ENCODE measurements around the gene ZNF521.
"Not testable (repeated sequence)": the region's sequence is repeated elsewhere in the genome, so short reads cannot be mapped to it uniquely, and the experiment has no call there.

Gene ZNF521

DNA sequence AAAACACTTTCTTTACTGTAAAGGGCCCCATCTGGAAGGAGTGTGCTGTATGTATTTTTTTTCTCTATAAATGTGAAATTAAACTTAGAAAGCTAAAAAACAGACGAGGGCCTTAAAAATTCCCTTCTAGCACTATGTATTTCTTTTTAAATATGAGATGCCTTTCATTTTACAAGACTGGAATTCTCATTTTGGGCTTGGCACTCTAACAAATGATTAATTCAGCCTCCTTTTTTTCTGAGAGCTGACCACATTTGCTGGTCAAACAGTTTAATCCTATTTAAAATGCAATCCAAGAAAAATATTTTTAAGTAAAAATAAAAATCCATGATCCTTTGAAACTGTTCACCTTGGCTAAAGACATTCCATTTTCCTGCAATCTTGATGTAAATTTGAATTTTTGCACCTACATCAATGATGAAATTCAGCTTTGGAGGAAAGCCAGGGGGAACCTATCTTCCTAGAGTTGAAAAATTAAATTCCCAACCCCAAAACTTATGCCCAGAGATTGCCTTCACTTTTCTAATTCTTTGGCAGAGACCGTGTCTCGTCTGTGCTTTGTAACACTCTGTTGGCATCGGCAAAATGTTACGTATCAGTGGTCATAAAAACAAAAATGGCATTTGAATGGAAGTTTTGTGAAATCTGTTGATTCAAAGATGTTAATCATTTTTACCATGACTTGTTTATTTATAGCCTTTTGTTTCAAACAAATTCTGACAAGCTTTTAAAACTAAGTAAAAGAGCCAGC, 284.5 kb downstream of the ZNF521 start:
- no peak for FAIRE-seq

DNA sequence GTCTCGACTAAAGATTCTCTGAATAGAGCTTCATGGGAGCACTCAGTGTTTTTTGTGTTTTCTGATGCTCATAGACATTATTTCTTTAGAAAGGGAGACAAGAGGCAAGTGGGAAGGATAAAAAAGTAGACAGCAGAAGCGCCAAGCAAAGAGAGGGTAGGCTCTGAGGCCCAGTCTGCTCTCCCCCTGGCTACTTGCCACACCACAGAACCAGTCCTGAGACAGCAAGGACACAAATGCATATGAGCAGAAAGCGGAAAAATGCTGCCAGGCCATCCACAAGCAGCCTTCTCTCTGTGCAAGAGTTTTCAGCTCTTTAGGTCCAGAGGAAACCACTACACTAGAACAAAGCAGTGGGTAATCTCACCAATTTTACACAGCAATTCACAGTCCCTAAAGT, 285.4 kb downstream of the ZNF521 start:
- FAIRE-seq = no peak

DNA sequence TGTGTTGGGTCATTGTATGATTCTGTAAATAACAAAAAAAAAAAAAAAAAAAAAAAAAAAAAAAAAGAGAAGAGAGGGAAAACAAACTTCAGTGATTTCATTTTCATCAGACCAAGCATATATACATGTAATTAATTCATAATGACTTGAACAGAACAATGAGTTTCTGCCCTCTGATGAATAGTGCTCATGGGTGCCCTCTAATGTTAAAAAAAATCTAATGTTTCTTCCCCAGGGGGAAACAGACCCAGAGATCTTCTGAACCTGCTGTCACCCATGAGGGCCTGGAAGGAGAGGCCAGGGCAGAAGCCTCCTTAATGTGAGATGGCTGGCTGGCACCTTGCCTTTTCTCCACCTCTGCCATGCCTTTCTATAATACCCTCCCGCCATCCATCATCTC, 289.2 kb downstream of the ZNF521 start:
- FAIRE-seq = peak; percentile 40

DNA sequence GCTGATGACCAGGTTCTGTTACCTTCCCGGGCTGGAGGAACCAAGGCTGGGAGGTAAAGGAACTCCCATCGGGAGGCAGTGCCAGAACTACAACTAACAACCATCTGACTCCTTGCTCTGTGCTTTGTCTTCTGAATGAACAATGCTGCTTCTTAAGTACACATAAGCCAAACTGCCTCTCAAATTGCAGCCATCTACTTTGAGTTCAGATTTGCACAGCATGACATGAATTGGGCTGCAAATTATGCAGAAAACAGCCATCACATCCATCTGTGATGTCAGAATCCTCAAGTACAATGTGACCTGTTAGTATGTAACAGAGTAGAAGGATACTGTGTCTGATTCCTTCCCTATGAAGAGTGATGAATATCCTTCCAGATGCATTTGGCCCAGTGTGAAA, 290.6 kb downstream of the ZNF521 start:
- FAIRE-seq = no peak

DNA sequence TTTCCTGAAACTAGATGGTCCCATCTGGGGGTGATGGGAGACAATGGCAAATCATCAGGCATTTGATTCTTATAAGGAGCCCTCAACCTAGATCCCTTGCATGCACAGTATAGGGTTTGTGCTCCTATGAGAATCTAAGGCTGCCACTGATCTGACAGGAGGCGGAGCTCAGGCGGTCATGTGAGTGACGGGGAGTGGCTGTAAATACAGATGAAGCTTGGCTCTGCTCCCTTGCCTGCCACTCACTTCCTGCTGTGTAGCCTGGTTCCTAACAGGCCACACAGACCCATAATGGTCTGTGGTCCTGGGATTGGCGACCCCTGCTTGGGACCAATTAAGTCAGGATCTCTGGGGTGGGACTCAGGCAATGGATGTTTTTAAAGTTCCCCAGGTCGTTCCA, 293.4 kb downstream of the ZNF521 start:
- no peak for FAIRE-seq

DNA sequence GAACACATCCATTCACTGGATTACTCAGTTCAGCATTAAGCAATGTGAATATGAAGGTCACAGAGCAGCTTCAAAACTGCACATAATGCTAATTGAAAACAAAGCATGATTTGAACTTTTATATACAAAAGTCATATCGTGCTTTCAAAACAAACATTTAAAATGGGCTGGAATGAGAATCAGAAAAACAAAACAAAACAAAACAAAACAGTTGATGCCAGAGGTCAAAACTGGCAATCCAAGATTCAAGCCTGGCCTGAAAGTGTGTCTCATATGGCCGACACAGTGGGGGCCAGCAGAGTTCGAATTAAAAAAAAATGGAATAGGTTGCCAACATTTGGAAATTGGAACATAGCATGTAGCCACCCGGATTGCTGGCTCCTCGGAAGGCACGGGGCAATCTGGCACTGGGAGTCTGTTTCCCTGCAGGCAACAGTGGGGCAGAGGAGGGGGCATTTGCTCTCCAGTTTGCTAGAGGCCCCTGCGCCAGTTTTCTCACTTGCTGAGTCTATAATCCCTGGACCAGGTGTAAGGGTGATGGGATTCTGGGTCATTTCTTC, 294.4 kb downstream of the ZNF521 start:
- no peak for FAIRE-seq

DNA sequence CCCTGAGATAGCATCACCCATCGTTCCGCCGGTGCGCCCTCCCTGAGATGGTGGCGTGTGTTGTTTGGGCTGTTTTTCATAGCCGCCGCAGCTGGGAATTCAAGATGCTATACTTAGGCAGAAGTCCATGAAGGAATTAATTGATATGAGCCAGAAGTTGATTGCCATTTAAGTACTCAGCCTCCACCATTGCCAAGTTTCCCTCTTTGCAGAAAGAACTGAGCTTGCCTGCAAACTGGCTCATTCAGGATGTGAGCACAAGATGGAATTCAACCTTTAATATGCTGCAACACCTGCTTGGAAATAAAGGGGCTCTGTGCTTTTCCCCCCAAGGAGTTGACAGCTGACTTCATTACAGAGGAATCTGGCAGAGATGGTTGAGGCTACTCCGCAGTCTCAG, 295.5 kb downstream of the ZNF521 start:
- FAIRE-seq = no peak

DNA sequence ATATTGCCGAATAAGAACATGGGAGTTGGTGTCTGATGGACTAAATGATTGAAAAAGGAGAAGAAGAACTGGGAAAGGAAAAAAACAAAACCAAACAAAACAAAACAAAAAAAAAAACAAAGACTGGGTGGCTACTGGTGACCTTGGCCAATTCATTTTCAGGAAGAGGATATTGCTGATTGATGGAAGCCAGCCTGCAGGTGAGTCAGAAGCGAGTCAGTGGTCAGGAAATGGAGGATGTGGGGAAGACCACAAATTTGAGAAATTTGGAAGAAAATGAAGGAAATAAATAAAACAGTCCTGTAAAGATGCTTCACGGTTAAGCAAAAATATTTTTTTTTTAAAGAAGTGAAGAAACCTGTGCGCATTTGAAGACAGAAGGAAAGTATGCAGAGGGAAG, 296.9 kb downstream of the ZNF521 start:
- no peak for FAIRE-seq

DNA sequence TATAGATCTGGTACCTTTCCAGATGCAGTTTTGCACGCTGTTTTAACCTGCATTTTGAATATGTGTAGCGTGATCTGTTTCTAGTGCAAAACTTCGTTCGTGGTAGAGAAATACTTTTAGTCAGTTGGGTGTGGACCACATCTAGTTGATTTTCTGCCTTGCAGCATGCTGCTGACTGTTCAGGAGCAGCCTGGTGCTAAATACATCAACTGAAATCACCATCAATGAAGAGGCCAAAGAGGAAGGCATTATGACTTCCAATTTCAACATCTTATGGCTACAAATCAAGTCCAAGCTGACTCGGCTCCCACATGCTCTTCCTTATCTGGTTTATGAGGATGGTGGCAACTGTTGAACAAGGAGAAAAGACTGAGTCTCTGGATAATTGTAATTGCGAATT, 298.5 kb downstream of the ZNF521 start:
- FAIRE-seq = no peak

DNA sequence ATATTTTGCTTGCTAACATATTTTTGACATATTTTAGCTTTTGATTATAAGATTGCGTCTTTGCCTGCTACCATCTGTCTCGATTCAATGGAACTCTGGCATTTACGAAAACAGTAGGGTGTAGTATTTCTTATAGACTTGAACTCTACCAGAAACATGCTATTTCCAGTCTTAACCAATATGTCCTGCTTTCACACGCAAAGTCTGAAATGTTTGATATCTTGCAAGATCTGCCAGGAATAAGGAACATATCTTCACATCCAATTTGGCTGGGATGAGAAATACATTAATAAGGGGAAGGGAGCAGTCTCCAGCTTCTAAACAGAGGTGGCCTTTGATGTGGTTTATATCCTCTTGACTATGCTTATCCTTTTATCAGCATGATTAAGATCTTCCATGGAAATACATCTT, 299.4 kb downstream of the ZNF521 start:
- no peak for FAIRE-seq

DNA sequence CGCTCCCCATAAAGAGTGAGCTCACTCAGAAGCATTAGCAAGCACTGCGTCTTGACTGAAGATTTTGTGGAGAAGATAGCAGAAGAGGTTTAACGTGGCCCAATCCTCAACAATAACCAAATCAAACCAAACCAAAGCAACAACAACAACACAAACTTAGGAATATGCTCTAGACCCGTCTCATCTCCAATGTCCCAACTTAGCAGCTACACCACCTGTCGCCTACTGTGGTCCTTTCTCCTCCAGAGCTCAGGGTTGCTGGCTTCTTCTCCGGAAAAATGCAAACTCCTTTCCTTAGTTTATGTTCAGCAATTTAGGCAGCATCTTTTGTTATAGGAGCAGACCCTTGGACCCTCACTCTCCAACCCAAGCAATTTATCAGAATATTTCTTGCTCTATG, 301.4 kb downstream of the ZNF521 start:
- FAIRE-seq = no peak

DNA sequence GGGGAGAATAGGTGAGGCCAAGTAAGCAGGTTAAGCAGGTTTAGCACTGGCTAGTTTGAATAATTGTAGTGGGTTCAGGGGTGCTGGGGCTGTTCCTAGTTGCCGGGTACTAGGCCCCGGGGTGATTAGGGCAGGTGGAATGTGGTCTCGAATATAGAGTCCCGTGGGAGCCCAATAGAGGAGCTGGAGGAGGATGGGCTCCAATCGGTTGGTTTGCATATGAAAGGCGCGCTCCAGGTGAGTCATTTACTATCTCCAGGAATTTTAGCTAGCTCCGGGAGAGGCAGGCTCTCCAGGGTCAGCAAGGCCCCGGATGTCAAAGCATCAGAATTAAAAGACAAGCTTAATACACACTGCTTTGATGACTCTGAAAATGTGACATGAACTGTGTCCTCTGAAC, 304.0 kb downstream of the ZNF521 start:
- no peak for FAIRE-seq

DNA sequence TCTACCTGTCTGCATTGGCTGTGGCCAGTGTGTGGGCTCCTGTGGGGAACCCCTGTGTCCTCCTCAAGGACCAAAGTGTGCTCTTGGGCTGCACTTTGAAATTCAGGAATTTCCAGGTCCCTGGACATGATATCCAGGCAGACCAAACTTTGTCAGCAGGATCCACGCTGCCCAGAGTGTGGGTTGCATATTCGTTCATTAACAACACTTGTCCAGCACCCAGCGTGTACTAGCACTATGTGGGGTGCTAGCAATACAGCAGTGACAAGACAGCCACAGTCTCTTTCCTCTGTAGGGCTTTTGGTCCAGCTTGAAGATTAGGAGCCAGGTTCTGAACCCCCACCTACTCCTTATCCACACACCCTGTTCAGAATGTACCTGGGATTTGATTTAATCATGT, 304.5 kb downstream of the ZNF521 start:
- FAIRE-seq = no peak

DNA sequence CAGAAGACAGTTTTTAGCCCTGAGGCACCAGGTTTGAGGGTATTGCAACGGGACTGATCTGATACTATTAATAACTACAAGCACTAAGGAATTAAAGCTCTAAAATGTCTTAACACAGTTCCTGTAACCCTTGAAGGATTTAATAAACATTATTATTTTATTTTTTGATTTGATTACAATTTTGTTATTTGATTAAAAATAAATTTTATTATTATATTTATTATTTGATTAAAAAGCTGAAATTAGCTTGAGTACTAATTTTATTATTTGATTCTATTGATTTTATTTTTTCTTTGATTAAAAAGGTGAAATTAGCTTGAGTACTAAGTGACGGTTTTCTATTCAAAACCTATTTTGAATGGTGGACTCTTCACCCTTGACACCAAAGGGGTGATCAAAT, 307.3 kb downstream of the ZNF521 start:
- peak; percentile 67 for FAIRE-seq

DNA sequence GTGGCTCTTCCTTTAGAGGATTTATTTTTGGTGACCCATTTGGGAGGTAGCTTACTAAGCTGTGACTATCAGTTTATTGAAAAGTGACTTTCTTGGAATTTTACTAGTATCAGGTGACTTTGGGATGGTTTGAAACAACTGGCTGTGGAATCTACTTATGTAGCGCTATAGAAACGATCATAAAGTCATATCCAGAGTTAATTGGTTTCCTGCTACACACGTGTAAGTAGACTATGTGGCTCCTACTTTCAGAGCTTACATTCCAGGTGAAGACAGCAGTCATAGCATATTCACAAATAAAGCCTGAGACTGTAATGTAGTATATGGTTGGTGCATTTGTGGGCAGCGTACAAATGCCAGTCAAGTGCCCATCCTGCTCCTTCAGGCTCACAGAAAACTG, 308.9 kb downstream of the ZNF521 start:
- no peak for FAIRE-seq

DNA sequence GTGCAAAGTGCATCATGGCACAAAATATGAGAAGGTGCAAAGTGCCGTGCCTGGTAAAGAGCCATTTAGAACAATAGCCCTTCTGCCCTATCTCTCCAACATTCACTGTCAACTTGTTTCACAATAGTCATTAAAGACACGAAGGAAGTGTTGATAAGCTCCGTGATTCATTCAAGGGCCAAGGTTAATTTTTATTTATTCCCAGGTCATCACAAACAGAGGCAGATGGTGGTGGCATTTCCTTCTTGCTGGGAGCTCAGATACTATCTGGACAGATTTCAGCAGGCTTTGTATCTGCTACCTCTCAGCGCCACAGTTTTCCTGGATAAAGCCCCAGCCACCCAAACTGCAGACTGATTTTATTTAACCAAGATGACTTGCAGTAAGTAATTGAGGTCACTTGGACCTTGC, 309.3 kb downstream of the ZNF521 start:
- no peak for FAIRE-seq

DNA sequence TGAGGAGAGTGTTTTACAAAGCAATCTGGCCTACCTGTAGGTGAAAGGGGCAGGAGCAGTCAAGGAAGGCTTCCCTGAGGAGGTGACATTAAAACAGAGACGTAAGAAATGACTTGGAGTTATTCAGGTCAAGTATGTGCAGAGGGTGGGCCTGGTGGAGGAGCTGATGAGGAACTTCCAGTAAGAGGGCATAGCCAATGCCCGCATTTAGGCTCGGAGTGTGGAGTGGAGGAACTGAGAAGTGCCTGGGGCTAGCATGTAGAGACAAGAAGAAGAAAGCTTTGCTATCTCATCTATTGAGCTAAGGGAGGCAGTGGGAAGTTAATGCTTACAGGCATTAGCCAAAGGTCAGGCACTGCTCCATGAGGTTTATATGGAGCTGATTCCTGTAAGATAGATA, 312.2 kb downstream of the ZNF521 start:
- no peak for FAIRE-seq

DNA sequence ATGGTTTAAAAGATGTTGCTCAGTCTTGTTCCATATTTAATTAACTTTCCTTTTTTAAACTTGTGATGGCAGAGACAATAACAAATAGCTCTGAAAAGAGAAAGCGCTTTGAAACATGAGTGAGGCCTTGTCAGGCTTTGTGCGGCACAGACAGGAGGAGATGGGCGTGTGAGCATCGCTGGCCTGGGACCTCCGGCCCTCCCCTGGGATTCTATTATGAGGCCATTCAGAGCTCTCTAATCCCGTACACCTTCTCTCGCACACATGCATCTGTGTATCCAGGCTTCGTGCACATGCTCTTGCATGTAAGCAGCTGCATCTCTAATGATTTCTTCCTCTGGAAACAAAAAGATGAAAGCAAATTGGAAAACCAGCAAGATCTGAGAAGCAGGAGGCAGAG, 313.7 kb downstream of the ZNF521 start:
- FAIRE-seq = no peak

DNA sequence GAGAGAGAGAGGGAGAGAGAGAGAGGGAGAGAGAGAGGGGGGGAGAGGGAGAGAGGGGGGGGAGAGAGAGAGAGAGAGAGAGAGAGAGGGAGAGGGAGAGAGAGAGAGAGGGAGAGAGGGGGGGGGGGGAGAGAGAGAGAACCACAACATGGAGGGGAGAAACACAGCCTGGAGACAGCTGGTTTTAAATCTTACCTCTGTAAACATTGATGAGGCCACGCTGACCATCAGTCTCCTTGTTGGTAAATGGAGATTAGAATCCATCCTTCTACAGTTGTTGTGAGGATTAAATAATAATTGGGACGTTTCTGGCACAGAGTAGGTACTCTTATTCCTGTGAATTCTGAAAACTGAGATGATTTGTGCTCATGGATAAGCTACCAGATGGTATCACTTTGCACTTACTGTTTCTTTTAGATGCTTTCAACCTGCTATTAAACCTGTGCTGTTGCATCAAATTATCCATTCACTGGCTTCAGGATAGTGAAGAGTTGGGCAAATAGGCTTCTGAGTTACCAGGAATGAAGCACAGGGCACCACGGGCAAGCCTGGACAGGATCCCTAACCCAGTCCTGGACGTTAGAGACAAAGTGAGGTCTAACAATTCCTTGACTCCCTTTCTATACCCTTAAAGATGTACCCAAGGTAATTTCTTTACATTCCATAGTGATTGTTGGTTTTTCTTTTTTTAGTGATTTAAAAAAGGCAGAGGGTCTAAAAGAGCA, 318.1 kb downstream of the ZNF521 start:
- no peak for FAIRE-seq

DNA sequence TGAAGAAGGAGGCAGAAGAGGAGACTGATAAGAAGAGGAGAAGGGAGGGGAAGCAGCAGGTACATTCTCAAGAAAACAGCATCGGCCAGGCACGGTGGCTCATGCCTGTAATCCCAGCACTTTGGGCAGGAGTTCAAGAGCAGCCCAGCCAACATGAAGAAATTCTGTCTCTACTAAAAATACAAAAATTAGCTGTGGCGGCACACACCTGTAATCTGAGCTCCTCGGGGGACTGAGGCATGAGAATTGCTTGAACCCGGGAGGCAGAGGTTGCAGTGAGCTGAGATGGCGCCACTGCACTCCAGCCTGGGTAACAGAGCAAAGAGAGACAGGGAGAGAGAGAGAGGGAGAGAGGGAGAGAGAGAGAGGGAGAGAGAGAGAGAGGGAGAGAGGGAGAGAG, 318.8 kb downstream of the ZNF521 start:
- not testable (repeated sequence) for FAIRE-seq

DNA sequence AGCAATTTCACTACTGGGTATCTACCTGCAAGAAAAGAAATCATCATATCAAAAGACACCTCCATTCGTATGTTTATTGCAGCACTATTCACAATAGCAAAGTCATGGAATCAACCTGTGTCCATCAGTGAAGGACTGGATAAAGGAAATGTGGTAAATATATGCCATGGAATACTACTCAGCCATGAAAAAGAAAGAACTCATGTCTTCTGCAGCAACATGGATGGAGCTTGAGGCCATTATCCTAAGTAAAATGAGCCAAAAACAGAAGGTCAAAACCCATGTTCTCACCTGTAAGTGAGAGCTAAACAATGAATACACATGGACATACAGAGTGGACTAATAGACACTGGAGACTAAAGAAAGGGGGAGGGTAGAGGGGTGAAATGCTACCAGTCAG, 322.2 kb downstream of the ZNF521 start:
- FAIRE-seq = no peak

DNA sequence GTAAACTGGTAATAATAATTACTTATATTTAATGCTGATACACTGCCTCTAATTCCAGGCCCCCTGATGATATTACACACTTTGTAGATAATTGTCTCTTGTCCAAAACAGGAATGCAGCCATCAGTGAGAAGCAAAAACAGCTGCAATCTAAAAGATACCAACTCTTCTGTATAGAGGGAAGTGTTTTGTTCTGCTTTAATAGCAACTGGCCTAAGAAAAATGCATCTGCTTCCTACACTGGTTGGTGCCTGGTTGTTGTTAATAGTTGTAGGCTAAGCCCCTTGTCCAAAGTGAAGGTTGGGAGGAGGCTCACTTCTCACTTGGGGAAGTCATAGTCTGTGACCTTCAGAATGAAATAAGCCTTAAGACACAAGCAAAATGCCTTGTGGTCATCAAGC, 332.0 kb downstream of the ZNF521 start:
- no peak for FAIRE-seq

DNA sequence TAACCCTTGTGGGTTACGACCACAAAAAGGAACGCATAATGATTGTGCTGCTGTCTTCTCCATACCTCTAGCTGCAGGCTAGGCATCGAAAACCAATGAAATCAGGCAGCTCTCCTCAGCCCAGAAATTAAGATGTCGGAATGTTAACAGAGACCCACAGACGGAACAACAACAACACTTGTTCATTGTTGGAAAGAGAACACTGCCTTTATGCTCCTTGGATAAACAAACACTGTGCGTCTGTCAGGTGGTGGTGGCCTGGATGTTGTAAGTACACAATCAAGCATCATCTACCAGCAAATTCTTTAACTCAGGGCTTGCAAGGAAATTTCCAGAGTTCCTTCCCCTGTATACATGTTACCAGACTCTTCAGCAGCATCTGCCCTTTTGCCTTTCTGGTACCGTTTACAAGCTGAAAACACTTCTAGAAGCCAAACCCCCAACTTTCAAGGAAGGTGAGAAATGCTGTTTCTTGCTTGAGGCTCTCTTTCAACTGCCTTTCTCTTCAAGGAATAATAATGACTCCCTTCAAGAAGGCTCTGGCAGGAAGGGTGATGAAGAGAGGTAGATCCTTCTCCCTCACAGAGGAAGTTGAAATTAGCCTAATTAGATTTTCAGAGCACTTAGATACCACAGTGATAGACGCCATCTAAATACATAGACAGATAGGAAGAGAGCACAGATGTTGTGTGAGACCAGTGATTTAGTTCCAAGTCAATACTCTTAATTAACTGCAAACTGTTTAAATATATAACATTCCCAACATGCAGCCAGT, 332.7 kb downstream of the ZNF521 start:
- no peak for FAIRE-seq

DNA sequence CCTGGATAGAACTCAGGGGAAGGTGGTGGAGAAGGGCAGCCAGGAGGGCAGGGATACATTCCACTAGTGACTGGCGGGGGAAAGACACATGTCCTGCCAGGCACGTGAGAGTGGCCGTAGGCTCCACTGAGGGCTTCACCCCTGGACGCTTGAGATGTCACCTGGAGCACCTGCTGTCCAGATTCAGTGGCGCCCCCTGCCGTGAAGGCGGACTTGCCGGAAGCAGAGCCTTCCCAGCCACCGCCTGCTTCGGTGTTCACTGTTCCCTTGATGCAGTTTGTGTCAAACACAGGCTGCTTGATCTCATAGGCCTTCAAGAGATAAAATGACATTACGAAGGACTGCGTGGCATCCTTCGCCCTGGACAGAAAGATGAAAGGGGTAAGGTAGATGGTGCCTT, 335.3 kb downstream of the ZNF521 start:
- no peak for FAIRE-seq
